ENCODE measurements around the gene IL6R.

- no peak for TF ChIP-seq CTCF (IDR thresholded peaks at IDR 0.05; ENCODE audit: insufficient read depth, low read length)
- no peak for TF ChIP-seq REST (IDR thresholded peaks at IDR 0.05; ENCODE audit: insufficient replicate concordance, low read depth)
Observed at GRCh38 chr1:154404511-154404931, 622 bp upstream of the IL6R start.
